HG03103 (cell line): ENCODE measurements around the gene SMAD3.

Experiments used
- ATAC-seq: cut with Tn5 transposase; IDR thresholded peaks from one replicate; pipeline ENCODE4 v1.9.1; 2021; ENCODE audit warnings: low read depth; ENCODE audit not compliant: unreplicated experiment

SMAD3 gene

GRCh38 chr15:67156834-67157233 is 91.4 kb downstream of the SMAD3 start:
- ATAC-seq = no peak

GRCh38 chr15:67157521-67158252 is 92.3 kb downstream of the SMAD3 start:
- ATAC-seq = no peak

GRCh38 chr15:67158367-67158766 is 93.0 kb downstream of the SMAD3 start:
- ATAC-seq = no peak

- ATAC-seq = no peak
Measured at GRCh38 chr15:67161412-67161811, 96.0 kb downstream of the SMAD3 start.

- ATAC-seq = no peak
Measured at GRCh38 chr15:67161881-67162280, 96.5 kb downstream of the SMAD3 start.

GRCh38 chr15:67163180-67163579 is 97.8 kb downstream of the SMAD3 start:
- ATAC-seq = no peak

GRCh38 chr15:67164401-67164791 is 99.0 kb downstream of the SMAD3 start:
- ATAC-seq = no peak

- ATAC-seq = no peak
Measured at GRCh38 chr15:67164811-67165253, 99.4 kb downstream of the SMAD3 start.

GRCh38 chr15:67165254-67166253 is 100.2 kb downstream of the SMAD3 start:
- no peak for ATAC-seq

- ATAC-seq = no peak
Measured at GRCh38 chr15:67166280-67167009, 101.0 kb downstream of the SMAD3 start.

- no peak for ATAC-seq
Measured at GRCh38 chr15:67167091-67167490, 101.7 kb downstream of the SMAD3 start.

GRCh38 chr15:67168694-67169093 is 103.3 kb downstream of the SMAD3 start:
- no peak for ATAC-seq

GRCh38 chr15:67170143-67170925 is 104.9 kb downstream of the SMAD3 start:
- ATAC-seq = no peak

GRCh38 chr15:67171471-67171870 is 106.1 kb downstream of the SMAD3 start:
- no peak for ATAC-seq

GRCh38 chr15:67172172-67172571 is 106.8 kb downstream of the SMAD3 start:
- ATAC-seq = no peak

GRCh38 chr15:67173005-67173404 is 107.6 kb downstream of the SMAD3 start:
- no peak for ATAC-seq

- ATAC-seq = no peak
Measured at GRCh38 chr15:67173786-67174185, 108.4 kb downstream of the SMAD3 start.

GRCh38 chr15:67174446-67174845 is 109.0 kb downstream of the SMAD3 start:
- ATAC-seq = no peak

- ATAC-seq = no peak
Measured at GRCh38 chr15:67174864-67175573, 109.6 kb downstream of the SMAD3 start.
